MM.1S (cell line): Measurements from ENCODE around the gene JMJD7.

ENCODE experiments used
- DNase-seq: peaks from one replicate; pipeline ENCODE4 v3.0.0-alpha.2; 2015
- H2AFZ ChIP-seq: fragments of 300-600 bp; sonication (generic); 2 replicates; pipeline ENCODE4 v1.6.0; 2016; ENCODE audit warnings: antibody characterized with exemption, low read length
- H3F3A ChIP-seq: fragments of 300-600 bp; sonication (generic); 2 replicates; pipeline ENCODE4 v1.6.1; 2016; ENCODE audit warnings: mild to moderate bottlenecking, antibody characterized with exemption, low read length, moderate library complexity, mixed read lengths; ENCODE audit not compliant: insufficient read depth
- H3K27ac ChIP-seq: fragments of 300-600 bp; sonication (generic); 2 replicates; pipeline ENCODE4 v1.5.1; 2016; ENCODE audit warnings: mild to moderate bottlenecking, low read length
- H3K27me3 ChIP-seq: fragments of 300-600 bp; sonication (generic); replicated peaks from 2 replicates; pipeline ENCODE4 v1.6.0; 2016; ENCODE audit warnings: low read length; ENCODE audit not compliant: insufficient read depth
- H3K36me3 ChIP-seq: fragments of 300-600 bp; sonication (generic); replicated peaks from 2 replicates; pipeline ENCODE4 v1.6.1; 2016; ENCODE audit warnings: mild to moderate bottlenecking, low read length, mixed read lengths; ENCODE audit not compliant: insufficient read depth
- H3K4me1 ChIP-seq: fragments of 300-600 bp; sonication (generic); 2 replicates; pipeline ENCODE4 v1.6.1; 2016; ENCODE audit warnings: low read length, mixed read lengths
- H3K4me2 ChIP-seq: fragments of 300-600 bp; sonication (generic); 2 replicates; pipeline ENCODE4 v1.6.0; 2016; ENCODE audit warnings: low read depth, low read length
- H3K4me3 ChIP-seq: fragments of 300-600 bp; sonication (generic); 2 replicates; pipeline ENCODE4 v1.5.1; 2016; ENCODE audit warnings: low read length, mixed read lengths
- H3K79me2 ChIP-seq: fragments of 300-600 bp; sonication (generic); 2 replicates; pipeline ENCODE4 v1.6.1; 2016; ENCODE audit warnings: mixed run types, low read length, mixed read lengths
- H3K9ac ChIP-seq: fragments of 300-600 bp; sonication (generic); 2 replicates; pipeline ENCODE4 v1.6.1; 2016; ENCODE audit warnings: low read length, mixed read lengths
- H3K9me2 ChIP-seq: fragments of 300-600 bp; sonication (generic); replicated peaks from 2 replicates; pipeline ENCODE4 v1.6.1; 2016; ENCODE audit warnings: mild to moderate bottlenecking, low read length, mixed read lengths; ENCODE audit not compliant: insufficient read depth
- H3K9me3 ChIP-seq: fragments of 300-600 bp; sonication (generic); replicated peaks from 2 replicates; pipeline ENCODE4 v1.6.1; 2016; ENCODE audit warnings: mild to moderate bottlenecking, low read length, mixed read lengths; ENCODE audit not compliant: insufficient read depth
- H4K20me1 ChIP-seq: fragments of 300-600 bp; sonication (generic); 2 replicates; pipeline ENCODE4 v1.6.1; 2016; ENCODE audit warnings: mild to moderate bottlenecking, low read length, moderate library complexity, mixed read lengths; ENCODE audit not compliant: insufficient read depth
- CTCF ChIP-seq: fragments of 300-600 bp; sonication (generic); IDR thresholded peaks from 2 replicates; pipeline ENCODE4 v1.5.1; 2016; ENCODE audit warnings: antibody characterized with exemption, low read length, mixed read lengths
- EZH2 ChIP-seq: fragments of 300-600 bp; sonication (generic); optimal IDR thresholded peaks from 2 replicates; pipeline ENCODE3; 2017; ENCODE audit warnings: low read depth, mild to moderate bottlenecking, antibody characterized with exemption, low read length, mixed read lengths
- EZH2phosphoT487 ChIP-seq: fragments of 300-600 bp; sonication (generic); IDR thresholded peaks from 2 replicates; pipeline ENCODE4 v1.6.1; 2018; ENCODE audit warnings: antibody characterized with exemption, low read length

JMJD7 gene

GRCh38 chr15:41790169-41790568 is 37.7 kb upstream of the JMJD7 start:
- Histone ChIP-seq H3K79me2 (no peaks in the 10 kb centered on the region), H3F3A (no peaks in the 10 kb centered on the region), H2AFZ (no peak overlapping the region), H3K9ac (no peak overlapping the region), H3K9me2 (no peaks in the 10 kb centered on the region), H4K20me1 (no peaks in the 10 kb centered on the region), H3K4me3 (no peak overlapping the region), H3K27me3 (no peaks in the 10 kb centered on the region), H3K9me3 (no peaks in the 10 kb centered on the region), H3K36me3 (no peaks in the 10 kb centered on the region), H3K27ac (no peak overlapping the region), H3K4me1 (no peaks in the 10 kb centered on the region), H3K4me2 (no peak overlapping the region)
- no peak for DNase-seq
- no peak for TF ChIP-seq EZH2
- no peak for TF ChIP-seq CTCF
- no peak for TF ChIP-seq EZH2phosphoT487

GRCh38 chr15:41790756-41791546 is 36.9 kb upstream of the JMJD7 start:
- Histone ChIP-seq H3K36me3 (no peaks in the 10 kb centered on the region), H3K9me2 (no peaks in the 10 kb centered on the region), H3K4me1 (no peaks in the 10 kb centered on the region), H3K4me3 (no peak overlapping the region), H3K27ac (no peak overlapping the region), H3K9ac (no peak overlapping the region), H3K4me2 (no peak overlapping the region), H4K20me1 (no peaks in the 10 kb centered on the region), H2AFZ (no peak overlapping the region), H3K9me3 (no peaks in the 10 kb centered on the region), H3F3A (no peaks in the 10 kb centered on the region), H3K27me3 (no peaks in the 10 kb centered on the region), H3K79me2 (no peaks in the 10 kb centered on the region)
- TF ChIP-seq CTCF = no peak
- no peak for TF ChIP-seq EZH2phosphoT487
- no peak for TF ChIP-seq EZH2
- DNase-seq = no peak

- H3K9me2 ChIP-seq = no peaks in the 10 kb centered on the region
- no peak overlapping the region for H2AFZ ChIP-seq
- TF ChIP-seq EZH2phosphoT487 = no peak
- TF ChIP-seq EZH2 = no peak
- no peak for TF ChIP-seq CTCF
- H3K27me3 ChIP-seq = no peaks in the 10 kb centered on the region
- H3K4me1 ChIP-seq = no peaks in the 10 kb centered on the region
- H3K9me3 ChIP-seq = no peaks in the 10 kb centered on the region
- no peaks in the 10 kb centered on the region for H3K79me2 ChIP-seq
- no peaks in the 10 kb centered on the region for H4K20me1 ChIP-seq
- no peak overlapping the region for H3K9ac ChIP-seq
- no peak for DNase-seq
- no peak overlapping the region for H3K4me3 ChIP-seq
- H3K36me3 ChIP-seq = no peaks in the 10 kb centered on the region
- no peak overlapping the region for H3K4me2 ChIP-seq
- H3K27ac ChIP-seq = no peak overlapping the region
- no peaks in the 10 kb centered on the region for H3F3A ChIP-seq
Measured at GRCh38 chr15:41791547-41791937, 36.4 kb upstream of the JMJD7 start.
